GM12874 (cell line): Measurements from ENCODE around the gene STPG4.

Experiments
- TF ChIP-seq, protein P1 (sequence below): IDR thresholded peaks from 2 replicates; pipeline ENCODE4 v1.5.1; 2011; ENCODE audit warnings: low read depth, mild to moderate bottlenecking, control low read depth, low read length, moderate library complexity; ENCODE audit not compliant: insufficient read depth

STPG4 gene

DNA sequence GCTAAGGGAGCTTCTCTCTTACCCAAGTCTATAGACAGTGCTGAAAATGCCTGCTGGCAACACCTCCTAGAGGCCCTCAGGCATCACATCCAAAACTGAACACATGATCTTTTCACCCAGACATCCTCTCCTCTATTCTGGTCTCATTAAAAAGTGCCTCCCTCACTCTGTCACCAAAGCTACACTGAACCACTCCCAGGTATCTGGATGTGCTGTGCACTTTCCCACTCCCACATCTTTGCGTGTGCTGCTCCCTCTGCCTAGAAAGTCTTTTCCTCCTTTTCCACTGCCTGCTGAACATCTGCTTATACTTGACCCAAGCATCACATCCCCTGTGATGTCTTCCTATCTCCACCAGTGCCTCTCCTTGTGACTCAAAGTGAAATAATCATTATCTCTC, 26.1 kb upstream of the STPG4 start:
- TF ChIP-seq, protein P1, sequence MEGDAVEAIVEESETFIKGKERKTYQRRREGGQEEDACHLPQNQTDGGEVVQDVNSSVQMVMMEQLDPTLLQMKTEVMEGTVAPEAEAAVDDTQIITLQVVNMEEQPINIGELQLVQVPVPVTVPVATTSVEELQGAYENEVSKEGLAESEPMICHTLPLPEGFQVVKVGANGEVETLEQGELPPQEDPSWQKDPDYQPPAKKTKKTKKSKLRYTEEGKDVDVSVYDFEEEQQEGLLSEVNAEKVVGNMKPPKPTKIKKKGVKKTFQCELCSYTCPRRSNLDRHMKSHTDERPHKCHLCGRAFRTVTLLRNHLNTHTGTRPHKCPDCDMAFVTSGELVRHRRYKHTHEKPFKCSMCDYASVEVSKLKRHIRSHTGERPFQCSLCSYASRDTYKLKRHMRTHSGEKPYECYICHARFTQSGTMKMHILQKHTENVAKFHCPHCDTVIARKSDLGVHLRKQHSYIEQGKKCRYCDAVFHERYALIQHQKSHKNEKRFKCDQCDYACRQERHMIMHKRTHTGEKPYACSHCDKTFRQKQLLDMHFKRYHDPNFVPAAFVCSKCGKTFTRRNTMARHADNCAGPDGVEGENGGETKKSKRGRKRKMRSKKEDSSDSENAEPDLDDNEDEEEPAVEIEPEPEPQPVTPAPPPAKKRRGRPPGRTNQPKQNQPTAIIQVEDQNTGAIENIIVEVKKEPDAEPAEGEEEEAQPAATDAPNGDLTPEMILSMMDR = no peak

GRCh38 chr2:47180531-47180930, 25.4 kb upstream of the STPG4 start:
- TF ChIP-seq, protein P1 = no peak

GRCh38 chr2:47179388-47179787, 24.3 kb upstream of the STPG4 start:
- TF ChIP-seq, protein P1 = no peak

DNA sequence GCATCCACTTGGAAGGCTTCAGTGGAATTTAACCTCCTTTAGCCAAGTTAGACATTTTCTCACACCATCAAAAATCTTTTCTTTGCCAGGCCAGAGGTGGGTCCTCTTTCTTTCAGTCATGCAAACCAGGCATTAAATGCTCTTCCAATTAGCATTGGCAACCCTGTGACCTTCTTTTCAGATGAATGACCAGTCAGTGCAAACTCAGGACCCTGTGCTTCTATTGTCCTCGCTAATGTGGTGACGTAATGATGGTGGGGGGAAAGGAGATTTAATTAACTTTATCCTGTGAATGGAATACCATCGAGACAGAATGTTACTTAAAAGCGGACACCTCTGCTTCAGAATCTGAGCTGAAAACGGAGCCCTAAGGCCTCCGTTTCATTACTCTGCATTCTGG, 23.2 kb upstream of the STPG4 start:
- TF ChIP-seq, protein P1 = no peak

DNA sequence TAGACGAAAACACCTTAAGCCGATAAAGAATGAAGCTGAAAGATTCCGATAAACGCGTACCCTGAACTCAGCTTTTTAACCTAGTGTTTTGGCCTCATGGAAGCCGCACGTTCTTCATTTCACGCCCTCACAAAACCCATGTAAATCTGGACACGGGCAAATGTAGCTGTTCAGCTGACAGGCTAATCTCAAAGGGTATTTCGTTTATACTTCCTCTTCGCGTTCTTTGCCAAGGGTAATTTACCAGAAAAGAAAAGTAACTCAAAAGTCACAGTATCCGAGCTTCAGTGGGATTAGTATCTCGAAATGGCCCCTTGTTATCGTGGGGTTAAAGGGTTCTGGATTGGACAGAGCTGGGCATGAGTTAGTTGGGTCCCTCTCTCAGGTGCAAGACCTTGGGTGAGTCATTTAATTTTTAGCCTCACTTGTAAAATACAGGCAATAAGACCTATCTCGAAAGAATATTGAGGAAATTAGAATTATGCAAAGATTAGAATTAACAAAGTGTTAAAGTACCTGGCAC, 22.0 kb upstream of the STPG4 start:
- TF ChIP-seq, protein P1 = no peak

GRCh38 chr2:47174733-47175361, 19.7 kb upstream of the STPG4 start:
- TF ChIP-seq, protein P1 = no peak

- TF ChIP-seq, protein P1 = no peak
Observed at GRCh38 chr2:47173986-47174732, 19.1 kb upstream of the STPG4 start.
